GM10248 (cell line): ENCODE measurements around the gene DOK1.

Experiments
- CTCF ChIA-PET: fragments of 300-600 bp; sonication (Branson Sonifier 250); formaldehyde crosslinking; extraction: SDS; loops from one replicate; lab custom pipeline; 2021; ENCODE audit warnings: antibody characterized with exemption; lab: Yijun Ruan, JAX
- POLR2A ChIA-PET: fragments of 350-650 bp; sonication (Branson Sonifier 250); formaldehyde crosslinking; extraction: SDS; loops from one replicate; lab custom pipeline; 2020; ENCODE audit warnings: antibody characterized with exemption; lab: Yijun Ruan, JAX
- DNase-seq: peaks from one replicate; pipeline ENCODE4 v3.0.0; 2012; ENCODE audit errors: extremely low spot score
- TF ChIP-seq, protein P1 (sequence below): IDR thresholded peaks from 2 replicates; pipeline ENCODE4 v1.5.1; 2012; ENCODE audit warnings: mild to moderate bottlenecking, low read depth; ENCODE audit errors: extremely low read depth, missing control alignments, control extremely low read depth

The DOK1 gene

DNA sequence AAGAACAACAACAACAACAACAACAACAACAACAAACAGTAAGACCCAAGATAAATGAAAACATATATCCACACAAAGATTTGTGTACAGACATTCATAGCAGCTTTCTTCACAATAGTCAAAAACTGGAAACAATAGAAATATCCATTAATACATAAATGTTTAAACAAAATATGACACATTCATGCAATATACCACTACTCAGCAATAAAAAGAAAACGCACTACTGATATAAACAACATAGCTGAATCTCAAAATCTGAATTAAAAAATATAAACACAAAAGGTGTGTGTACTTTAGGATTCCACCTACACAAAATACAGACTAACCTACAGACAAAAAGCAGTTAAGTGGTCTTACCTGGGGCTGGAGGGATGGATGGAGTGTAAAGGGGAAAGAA, 42.1 kb downstream of the DOK1 start:
- CTCF ChIA-PET, result interaction anchor here (1.7 kb wide), 1 partner anchor 114 kb away, joined by 4 read pairs; the partner anchor contains the start of genes CCDC142 and TTC31
- POLR2A ChIA-PET, result no interaction called here
- DNase-seq, result no peak
- TF ChIP-seq, protein P1, sequence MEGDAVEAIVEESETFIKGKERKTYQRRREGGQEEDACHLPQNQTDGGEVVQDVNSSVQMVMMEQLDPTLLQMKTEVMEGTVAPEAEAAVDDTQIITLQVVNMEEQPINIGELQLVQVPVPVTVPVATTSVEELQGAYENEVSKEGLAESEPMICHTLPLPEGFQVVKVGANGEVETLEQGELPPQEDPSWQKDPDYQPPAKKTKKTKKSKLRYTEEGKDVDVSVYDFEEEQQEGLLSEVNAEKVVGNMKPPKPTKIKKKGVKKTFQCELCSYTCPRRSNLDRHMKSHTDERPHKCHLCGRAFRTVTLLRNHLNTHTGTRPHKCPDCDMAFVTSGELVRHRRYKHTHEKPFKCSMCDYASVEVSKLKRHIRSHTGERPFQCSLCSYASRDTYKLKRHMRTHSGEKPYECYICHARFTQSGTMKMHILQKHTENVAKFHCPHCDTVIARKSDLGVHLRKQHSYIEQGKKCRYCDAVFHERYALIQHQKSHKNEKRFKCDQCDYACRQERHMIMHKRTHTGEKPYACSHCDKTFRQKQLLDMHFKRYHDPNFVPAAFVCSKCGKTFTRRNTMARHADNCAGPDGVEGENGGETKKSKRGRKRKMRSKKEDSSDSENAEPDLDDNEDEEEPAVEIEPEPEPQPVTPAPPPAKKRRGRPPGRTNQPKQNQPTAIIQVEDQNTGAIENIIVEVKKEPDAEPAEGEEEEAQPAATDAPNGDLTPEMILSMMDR, result no peak

DNA sequence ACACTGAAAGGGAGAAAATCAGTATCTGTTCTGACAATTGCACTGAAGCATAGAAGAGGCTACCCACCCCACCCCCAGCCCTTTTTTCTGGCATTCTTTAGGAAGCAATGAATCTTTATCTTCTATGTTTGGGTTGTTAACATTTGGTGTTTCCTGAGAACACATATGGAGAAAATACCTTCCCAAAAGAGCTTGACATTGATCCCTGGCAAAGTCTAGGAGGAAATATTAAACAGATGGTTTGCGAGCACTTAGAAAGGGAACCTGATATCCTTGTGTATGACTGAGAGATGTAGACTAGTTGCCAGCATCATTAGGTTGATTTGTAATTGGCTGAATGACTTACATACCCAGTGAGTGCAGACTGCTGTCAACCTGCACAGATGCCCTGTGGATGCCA, 42.9 kb downstream of the DOK1 start:
- no peak for DNase-seq
- ChIA-PET CTCF (interaction anchor here (1.5 to 7.1 kb wide), 3 partner anchors 9 to 115 kb away, joined by 3 to 101 read pairs (median 4); partner anchors contain the start of genes CCDC142 and TTC31), POLR2A (no interaction called here)
- TF ChIP-seq, protein P1, result no peak

DNA sequence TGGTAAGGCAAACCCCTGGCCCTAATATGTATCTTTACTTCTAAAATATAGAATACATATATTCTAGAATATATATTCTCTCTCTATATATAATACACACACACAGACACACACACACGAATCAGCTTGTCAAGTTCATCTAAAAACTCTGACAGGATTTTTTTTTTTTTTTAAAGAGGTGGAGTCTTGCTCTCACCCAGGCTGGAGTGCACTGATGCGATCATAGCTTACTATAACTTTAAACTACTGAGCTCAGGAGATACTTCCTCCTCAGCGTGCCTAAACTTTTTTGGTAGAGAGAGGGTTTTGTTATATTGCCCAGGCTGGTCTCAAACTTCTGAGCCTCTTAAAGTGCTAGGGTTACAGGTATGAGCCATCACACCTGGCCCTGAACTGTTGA, 45.2 kb downstream of the DOK1 start:
- ChIA-PET CTCF (interaction anchor here (0.6 to 7.1 kb wide), 3 partner anchors 12 to 350 kb away, joined by 3 to 101 read pairs (median 3); no protein-coding TSS in a partner anchor), POLR2A (no interaction called here)
- TF ChIP-seq, protein P1, result no peak
- no peak for DNase-seq

DNA sequence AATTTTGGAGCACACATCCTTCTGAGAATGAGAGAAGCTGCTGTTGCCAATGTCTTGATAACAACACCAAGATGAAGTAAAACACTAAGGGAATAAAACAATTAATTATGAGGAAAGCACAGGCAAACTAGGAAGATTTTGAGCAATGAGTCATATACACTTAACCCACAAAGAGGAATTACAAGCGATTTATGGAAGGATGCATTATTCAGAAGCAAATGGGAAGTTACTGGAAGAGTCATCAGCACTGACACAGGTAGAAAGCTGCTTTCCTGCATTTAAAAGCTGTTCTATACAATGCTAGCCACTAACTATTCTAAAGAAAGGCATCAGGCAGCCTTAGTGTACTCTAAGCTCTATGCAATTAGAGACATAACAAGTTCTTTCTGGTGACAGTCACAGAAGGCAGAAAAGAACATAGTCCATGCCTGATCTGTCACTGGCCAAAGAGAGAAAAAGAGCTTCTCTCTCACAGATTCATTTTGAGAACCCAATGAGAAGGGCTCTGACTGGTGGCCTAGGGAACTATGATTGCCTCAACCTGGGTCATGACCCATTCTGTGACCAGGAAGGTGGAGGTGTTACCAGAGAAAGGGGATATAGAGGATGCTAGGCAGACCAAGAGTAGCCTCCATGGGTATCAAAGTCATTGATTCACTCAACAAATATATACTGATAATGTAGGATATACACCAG, 48.2 kb downstream of the DOK1 start:
- TF ChIP-seq, protein P1, result no peak
- POLR2A ChIA-PET, result no interaction called here
- DNase-seq, result no peak
- CTCF ChIA-PET, result interaction anchor here (0.8 to 7.1 kb wide), 4 partner anchors 9 to 15 kb away, joined by 3 to 101 read pairs (median 5); no protein-coding TSS in a partner anchor

DNA sequence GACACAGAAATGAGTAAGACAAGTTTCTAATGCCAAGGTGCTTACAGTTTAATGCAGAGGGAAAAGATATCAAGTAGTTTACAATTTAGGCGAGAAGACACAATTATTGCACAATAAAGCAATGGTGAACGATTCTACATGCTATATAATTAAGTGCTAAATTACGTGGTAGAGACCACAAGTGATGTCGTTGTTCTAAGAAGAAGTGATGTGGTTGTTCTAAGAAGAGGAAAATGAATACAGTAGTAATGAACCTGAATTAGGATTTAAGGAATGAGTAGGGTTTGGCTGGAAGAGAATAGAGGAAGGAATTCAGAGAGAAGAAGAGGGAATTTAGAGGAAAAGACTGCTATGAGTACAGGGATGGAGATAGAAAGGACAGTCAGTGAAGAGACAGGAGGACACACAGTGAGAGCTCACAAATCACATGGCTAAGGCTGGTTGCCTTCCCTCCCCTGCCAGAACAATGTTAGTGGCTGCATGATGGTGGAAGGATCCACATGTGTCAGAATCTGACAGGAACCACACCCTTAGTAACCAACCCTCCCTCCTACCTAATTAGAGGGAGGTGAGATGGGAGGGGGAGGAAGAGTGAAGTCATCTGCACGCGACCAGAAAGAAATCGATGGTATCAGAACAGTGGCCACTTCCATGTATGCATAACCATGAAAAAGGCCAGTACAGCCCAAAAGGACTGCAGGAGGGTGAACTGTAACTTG, 48.9 kb downstream of the DOK1 start:
- TF ChIP-seq, protein P1, result no peak
- CTCF ChIA-PET, result interaction anchor here (1.9 to 7.1 kb wide), 2 partner anchors 14 to 15 kb away, joined by 4 to 101 read pairs; no protein-coding TSS in a partner anchor
- DNase-seq, result no peak
- POLR2A ChIA-PET, result no interaction called here

DNA sequence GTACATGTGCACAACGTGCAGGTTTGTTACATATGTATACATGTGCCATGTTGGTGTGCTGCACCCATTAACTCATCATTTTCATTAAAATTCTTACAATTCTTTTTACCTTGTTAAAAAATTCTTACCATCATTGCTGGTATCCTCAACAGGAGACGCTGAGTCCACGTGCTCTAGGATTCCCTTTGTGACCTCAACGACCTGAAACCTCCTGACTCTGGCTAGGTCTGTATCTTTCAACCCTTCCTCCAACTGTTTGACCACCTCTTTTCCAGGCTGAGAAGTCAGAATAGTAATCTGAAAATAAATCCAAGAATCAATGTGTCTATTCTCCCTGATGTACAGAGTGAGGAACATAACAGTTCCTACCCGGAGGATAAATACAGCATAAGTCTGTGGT, 52.4 kb downstream of the DOK1 start:
- DNase-seq, result no peak
- POLR2A ChIA-PET, result no interaction called here
- CTCF ChIA-PET, result no interaction called here
- TF ChIP-seq, protein P1, result no peak
